Activated CD8-positive, alpha-beta memory T cell treated with anti-CD3 and anti-CD28 coated beads for 1 hour (primary cell): ENCODE results near the gene MEAF6.

ENCODE experiments used
- DNase-seq, 2 donors: peaks; one replicate each; pipeline ENCODE4 v3.0.0-alpha.2; 2020; ENCODE audit warnings: low read depth in 1 of 2; ENCODE audit errors: extremely low read depth in 1 of 2

The MEAF6 gene

GRCh38 chr1:37446874-37447273 is 67.7 kb downstream of the MEAF6 start:
- no peak for DNase-seq

DNA sequence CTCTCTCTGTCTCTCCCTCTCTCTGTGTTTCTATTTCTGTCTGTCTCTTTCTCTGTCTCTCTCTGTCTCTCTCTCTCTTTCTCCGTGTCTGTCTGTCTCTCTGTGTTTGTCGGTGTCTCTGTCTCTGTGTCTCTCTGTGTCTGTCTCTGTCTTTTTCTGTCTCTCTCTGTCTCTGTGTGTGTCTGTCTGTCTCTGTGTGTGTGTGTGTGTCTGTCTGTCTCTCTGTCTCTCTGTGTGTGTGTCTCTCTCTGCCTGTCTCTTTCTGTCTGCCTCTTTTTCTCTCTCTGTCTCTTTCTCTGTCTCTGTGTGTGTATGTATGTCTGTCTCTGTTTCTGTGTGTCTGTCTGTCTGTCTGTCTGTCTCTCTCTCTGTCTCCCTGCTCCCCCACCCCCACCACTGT is 71.9 kb downstream of the MEAF6 start:
- no peak for DNase-seq
